NAMALWA (cell line): ENCODE results near the gene DOCK10.

Experiments
- DNase-seq: peaks from one replicate; pipeline ENCODE4 v3.0.0-alpha.2; 2015; ENCODE audit warnings: low spot score

Gene DOCK10

DNA sequence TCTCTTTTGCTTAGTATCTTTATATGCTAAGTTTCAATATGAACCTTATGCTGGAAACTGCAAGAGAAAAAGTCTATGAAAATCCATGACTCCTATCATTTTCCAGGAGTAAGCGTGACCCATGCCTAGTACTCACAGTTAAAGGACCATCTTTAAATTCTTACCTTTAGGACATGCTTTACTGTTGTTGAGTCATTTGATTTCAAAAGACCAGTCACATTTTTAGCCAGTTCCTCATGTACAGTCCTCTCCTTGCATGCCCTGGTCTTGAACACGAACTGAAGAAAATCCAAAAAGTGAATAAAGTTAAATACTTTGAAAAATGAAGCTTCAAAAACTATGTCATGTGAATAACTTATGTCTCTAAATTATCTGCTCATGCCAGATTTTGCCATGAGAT lies 208.3 kb downstream of the DOCK10 start:
- no peak for DNase-seq

- DNase-seq: no peak
Measured at GRCh38 chr2:224832207-224832606, 210.1 kb downstream of the DOCK10 start.

GRCh38 chr2:224831530-224831929 lies 210.7 kb downstream of the DOCK10 start:
- DNase-seq: no peak

DNA sequence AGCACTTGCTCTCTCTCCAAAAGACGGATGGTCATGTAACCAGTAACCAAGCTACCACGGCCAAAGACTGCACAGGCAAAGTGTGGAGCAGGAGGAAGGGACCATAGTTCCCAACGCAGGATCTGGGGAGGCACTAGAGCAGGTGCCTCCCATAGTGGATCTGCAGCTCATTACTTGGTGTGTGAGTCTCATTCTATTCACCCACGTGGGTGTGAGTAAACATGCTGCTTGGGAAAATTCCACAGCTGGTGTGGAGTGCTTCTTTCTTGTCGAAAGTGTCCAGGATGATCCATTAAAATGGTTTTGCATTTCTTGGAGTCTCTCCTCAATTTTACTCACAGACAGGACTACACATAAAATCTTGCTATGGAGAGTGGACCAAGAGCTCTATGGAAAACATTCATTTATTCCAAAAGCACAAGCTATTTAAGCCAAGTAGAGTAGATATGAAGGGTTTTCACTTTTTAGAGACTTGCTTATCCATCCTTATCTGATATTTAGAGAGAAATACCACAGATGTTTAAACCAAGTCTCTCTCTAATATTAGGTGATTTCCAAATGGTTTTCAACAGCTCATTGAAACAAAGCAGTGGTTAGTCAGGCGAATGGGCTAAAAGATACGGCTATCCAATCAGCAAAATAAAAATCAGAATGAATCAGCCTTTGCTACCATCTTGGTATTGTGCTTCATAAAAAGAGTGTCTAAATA lies 221.8 kb downstream of the DOCK10 start:
- DNase-seq: no peak

- DNase-seq: no peak
Measured at GRCh38 chr2:224819075-224819474, 223.2 kb downstream of the DOCK10 start.

DNA sequence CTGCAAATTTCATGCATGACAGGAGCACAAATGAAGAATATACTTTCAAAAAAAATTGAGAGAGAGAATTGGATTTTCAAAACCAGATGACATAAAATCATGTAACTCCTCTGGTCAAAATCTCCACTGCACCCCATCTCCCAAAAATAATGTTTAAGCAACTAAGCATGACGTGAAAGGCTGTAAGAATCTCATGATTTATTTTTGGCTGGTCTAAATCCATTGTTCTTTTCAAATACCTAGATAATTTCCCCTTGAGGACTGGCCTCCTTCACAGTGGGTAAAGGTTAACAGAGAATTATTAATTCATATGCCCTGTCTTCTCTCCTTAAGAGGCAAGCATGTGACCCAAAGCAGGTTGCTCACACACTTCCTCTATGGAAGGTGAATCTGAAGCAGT lies 224.6 kb downstream of the DOCK10 start:
- DNase-seq: no peak

- no peak for DNase-seq
Measured at GRCh38 chr2:224816816-224817215, 225.5 kb downstream of the DOCK10 start.

GRCh38 chr2:224813578-224813977 lies 228.7 kb downstream of the DOCK10 start:
- no peak for DNase-seq

DNA sequence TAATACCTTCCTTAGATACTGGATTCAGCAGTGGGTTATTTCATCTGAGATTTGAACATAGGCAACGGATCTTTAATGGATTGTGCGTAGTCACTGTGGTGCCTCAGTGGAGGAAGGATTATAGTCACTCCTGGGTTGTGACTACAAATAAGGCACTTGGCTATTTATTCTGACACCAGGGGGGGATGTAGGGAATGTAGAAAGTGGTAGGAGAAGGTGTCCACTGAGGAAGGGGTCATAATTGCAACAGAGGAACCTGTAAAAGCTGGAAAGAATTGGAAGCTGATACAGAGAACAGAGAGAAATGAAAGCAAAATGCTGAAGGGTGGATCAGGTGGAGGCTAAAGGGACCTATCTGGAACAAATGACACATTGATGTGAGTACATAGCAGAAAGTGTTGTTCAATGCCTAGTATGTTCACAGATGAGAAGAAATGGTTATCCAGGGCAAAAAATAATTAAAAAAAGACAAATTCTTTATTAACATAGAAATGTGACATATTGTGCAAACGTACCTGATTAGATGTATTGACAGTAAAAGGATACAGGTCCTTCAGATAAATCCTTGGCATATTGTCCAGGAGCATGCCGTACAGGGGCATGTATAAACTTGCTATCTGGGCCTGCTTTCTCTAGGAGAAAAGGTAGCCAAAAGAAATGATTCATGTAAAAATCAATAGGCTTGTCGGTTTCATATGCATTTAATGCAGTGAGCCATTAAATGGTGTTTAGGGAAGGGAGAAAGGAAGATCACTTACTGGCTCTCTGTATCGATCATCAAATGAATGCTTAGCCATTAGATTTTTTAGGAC lies 234.9 kb downstream of the DOCK10 start:
- peak; percentile 4 for DNase-seq

GRCh38 chr2:224803930-224804329 lies 238.3 kb downstream of the DOCK10 start:
- DNase-seq: no peak

GRCh38 chr2:224802407-224802806 lies 239.9 kb downstream of the DOCK10 start:
- no peak for DNase-seq

DNA sequence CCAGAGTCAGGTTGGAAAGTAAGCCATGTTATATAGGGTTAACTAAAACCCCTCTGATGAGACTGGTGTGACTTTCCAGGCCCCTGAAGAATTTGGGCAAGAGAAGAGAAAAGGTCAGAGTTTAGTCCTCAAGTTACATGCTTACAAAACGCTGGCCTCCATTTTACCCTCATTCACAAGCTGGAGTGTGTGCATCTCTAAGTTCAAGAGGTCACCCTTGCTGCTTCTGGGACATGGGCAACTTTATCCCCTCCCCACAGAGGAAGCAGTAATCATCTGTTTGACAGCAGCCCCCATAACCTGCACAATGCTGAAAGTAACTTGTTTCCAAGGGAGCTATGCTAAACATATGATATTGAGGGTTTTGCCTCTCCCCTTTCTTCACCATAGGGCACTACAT lies 240.9 kb downstream of the DOCK10 start:
- no peak for DNase-seq

GRCh38 chr2:224799691-224800090 lies 242.6 kb downstream of the DOCK10 start:
- no peak for DNase-seq

DNA sequence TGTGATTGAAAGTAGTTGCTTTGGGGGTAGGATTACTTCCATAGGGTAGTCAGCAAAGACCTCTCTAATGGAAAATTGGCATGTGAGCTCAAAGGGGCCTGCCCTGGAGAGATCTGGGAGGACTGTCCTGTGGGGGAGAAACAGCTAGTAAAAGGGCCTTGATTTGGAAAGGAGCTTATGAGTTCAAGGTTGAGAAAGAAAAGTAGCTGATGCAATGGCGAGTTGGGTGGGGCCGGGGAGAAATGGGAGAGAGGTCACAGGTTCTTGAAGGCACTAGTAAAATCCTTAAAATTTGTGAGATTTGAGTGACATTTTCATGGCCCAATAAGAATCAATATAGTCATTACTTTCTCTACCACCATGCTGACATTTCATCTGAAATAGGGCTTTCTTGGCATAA lies 244.1 kb downstream of the DOCK10 start:
- DNase-seq: no peak

DNA sequence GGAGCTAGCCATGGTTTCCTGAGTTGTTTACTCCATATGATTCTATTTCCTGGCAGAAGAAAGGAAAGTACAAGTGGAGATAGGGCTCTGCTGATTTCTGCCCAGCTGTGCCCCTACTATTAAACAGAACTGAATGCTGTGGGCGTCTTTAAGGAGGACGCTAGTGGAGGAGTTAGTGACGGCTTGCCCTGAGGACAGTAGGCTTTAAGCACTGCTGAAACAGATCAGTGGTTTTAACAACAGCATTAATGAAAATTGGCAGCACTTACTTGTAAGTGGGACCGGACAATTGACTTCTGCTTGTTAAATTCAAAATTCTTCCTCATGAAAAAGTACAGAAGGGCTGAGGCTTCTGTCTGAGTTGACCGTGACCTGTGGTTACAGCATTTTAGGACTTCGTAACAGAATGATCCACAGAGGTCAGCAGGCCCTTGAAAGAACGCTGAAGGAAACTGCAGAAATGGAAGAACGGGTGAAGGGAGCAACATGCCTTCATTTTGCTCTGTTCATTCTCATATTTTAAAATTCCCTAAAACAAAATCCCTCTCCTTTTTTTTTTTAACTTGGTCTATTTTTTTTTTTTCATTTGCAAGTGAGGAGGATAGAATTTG lies 245.5 kb downstream of the DOCK10 start:
- DNase-seq: no peak

DNA sequence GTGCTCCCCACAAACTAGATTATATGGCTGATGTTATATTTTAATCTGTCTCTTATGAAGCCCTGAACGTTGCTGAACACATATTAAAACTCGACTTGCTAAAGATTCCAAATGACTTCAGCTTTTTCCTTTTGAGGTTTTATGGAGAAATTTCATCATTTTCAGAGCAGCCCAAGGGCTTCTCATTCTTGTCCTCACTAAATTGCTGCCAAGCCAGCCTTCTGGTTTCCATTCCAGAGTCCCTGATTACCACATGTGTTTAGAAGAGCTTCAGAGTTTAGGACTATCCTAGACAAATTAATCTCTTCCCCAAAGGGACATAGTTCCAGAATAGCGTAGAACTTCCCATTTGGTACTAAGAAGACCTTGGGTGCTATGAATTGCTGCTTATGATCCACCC lies 248.3 kb downstream of the DOCK10 start:
- no peak for DNase-seq

- DNase-seq: no peak
Measured at GRCh38 chr2:224786848-224787247, 255.4 kb downstream of the DOCK10 start.

DNA sequence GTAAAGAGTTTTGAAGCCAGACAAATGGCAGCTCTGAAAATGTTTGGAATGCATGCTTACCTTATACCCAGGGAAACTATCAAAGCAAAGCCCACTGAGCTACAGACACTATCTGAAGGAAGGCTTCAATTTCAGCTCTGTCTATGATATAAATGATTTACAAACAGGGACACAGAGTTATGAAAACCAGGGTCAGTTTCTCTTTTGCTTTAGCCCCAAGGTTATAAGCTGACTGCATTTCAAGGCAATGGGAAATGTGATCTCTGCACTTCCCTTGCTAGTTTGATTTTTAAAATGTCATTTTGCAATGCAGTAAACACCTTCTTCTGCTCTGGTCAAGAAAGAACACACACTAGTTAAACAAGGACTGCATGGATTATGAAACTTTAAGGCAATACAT lies 260.9 kb downstream of the DOCK10 start:
- no peak for DNase-seq

- no peak for DNase-seq
Measured at GRCh38 chr2:224780823-224781222, 261.4 kb downstream of the DOCK10 start.

DNA sequence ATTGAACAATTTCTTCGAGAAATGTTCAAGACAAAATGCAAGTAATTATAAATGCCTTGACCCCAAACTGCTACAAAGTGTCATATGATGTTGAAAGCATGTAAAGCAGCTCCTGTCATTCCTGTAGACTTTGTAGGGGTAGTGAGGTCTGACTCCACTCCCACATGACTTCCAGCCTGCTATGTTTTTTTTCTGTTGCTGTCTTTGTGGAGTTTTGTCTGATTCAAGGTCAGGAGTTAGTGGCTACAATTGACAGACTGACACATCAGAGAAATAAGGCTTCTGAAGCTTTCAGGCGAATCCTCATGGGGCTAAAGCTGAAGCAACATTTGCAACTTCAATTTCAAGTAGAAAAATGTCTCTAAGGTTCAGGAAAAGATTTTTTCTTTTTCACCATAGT lies 262.2 kb downstream of the DOCK10 start:
- DNase-seq: no peak

GRCh38 chr2:224778474-224778877 lies 263.8 kb downstream of the DOCK10 start:
- DNase-seq: peak; percentile 88

DNA sequence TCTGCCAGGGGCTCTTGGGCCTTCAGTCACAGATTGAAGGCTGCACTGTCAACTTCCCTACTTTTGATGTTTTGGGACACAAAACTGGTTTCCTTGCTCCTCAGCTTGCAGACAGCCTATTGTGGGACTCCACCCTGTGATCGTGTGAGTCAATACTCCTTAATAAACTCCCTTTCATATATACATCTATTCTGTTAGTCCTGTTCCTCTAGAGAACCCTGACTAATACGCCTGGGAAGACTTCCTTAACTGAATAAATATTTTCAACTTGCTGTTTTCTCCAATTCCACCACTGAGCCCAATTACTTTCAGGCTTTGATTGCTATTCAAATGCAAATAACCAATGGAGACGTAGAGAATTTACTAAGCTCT lies 264.7 kb downstream of the DOCK10 start:
- DNase-seq: no peak
